PFSK-1 (cell line): ENCODE measurements around the gene P3R3URF.
A peak's percentile ranks its signal among the peaks of the same experiment; 100 is the strongest.

Source experiments
- FOXP2 ChIP-seq: optimal IDR thresholded peaks from 2 replicates; pipeline ENCODE3; 2011; ENCODE audit warnings: borderline replicate concordance, control low read depth, inconsistent platforms; ENCODE audit not compliant: insufficient read depth; ENCODE audit errors: extremely low read length, extremely low read depth
- POLR2AphosphoS5 ChIP-seq: IDR thresholded peaks from 2 replicates; pipeline ENCODE4 v1.6.1; 2012; ENCODE audit warnings: low read depth, mild to moderate bottlenecking, control low read depth, low read length, moderate library complexity
- SIN3A ChIP-seq: IDR thresholded peaks from 2 replicates; pipeline ENCODE4 v1.6.1; 2012; ENCODE audit warnings: mild to moderate bottlenecking, low read length, moderate library complexity, borderline replicate concordance; ENCODE audit not compliant: insufficient read depth
- TAF1 ChIP-seq: IDR thresholded peaks from 2 replicates; pipeline ENCODE4 v1.6.1; 2012; ENCODE audit warnings: low read length, control low read depth, borderline replicate concordance; ENCODE audit not compliant: insufficient read depth
- TF ChIP-seq, protein P1 (sequence below), 2 experiments: IDR thresholded peaks; 2 replicates each; pipeline versions ENCODE4 v1.6.1 to v1.8.0; 2011 to 2012; ENCODE audit warnings: low read depth in 2 of 2, low read length in 2 of 2, control low read depth in 1 of 2, inconsistent platforms in 1 of 2, mild to moderate bottlenecking in 1 of 2, moderate library complexity in 1 of 2; ENCODE audit not compliant: insufficient read depth in 1 of 2

The P3R3URF gene

DNA sequence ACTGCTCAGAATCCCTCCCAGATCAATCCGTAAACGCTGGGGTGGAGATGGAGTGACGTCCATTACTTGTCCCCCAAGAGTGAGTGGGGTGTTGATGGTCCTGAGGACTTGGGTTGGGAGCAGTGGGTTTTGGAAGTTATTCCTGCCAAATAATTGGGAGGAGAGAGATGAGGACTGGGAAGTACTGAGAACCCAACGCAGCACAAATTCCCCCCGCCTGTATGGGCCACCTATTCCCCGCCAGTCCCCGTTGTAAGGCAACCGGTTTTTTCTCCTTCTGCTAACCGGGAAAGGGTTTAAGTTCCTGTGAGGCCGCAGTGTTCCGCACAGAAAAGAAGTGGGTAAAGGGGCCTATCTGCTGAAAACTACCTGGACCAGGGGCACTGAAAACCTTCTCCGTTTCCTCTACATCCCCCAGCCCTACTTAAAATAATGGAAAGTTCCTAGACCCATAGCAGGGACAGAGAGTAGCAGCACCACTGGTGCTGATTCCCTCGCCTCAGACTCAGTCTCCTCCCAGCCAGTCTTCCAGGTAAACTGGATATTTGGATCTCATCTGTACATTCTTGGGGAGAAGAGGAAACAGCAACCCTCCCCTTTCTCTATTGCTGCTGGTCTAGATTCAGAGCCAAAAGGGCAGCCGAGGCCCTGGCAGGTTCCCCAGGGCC, 27.6 kb upstream of the P3R3URF start:
- TF ChIP-seq POLR2AphosphoS5 (no peak), FOXP2 (no peak), TAF1 (no peak), SIN3A (no peak)
- TF ChIP-seq, protein P1, sequence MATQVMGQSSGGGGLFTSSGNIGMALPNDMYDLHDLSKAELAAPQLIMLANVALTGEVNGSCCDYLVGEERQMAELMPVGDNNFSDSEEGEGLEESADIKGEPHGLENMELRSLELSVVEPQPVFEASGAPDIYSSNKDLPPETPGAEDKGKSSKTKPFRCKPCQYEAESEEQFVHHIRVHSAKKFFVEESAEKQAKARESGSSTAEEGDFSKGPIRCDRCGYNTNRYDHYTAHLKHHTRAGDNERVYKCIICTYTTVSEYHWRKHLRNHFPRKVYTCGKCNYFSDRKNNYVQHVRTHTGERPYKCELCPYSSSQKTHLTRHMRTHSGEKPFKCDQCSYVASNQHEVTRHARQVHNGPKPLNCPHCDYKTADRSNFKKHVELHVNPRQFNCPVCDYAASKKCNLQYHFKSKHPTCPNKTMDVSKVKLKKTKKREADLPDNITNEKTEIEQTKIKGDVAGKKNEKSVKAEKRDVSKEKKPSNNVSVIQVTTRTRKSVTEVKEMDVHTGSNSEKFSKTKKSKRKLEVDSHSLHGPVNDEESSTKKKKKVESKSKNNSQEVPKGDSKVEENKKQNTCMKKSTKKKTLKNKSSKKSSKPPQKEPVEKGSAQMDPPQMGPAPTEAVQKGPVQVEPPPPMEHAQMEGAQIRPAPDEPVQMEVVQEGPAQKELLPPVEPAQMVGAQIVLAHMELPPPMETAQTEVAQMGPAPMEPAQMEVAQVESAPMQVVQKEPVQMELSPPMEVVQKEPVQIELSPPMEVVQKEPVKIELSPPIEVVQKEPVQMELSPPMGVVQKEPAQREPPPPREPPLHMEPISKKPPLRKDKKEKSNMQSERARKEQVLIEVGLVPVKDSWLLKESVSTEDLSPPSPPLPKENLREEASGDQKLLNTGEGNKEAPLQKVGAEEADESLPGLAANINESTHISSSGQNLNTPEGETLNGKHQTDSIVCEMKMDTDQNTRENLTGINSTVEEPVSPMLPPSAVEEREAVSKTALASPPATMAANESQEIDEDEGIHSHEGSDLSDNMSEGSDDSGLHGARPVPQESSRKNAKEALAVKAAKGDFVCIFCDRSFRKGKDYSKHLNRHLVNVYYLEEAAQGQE (IDR thresholded peaks at IDR 0.05; ENCODE audit: insufficient read depth in 1 of 2, low read depth in 2 of 2, low read length in 2 of 2): no peak

DNA sequence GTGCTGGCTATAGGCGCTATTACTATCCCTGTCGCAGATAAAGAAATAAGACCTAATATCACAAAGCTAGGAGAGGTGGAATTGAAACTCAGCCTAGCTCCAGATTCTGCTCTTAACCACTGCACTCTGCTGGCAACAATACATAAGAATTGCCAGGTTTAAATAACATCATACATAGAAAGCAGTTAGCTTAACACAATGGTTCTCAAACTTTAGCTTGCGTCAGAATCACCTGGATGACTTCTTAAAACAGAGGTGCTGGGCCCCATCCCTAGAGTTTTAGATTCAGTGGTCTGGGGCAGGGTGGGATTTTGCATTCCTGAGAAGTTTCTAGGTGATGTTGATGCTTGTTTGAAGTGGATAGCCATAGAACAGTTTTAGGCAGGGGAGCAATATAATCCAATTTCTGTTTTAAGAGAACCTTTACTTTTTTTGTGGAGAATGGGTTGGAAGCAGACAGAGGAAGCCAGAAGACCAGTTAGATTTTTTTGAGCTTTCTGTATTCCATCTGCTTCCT, 23.0 kb upstream of the P3R3URF start:
- TF ChIP-seq TAF1 (no peak), POLR2AphosphoS5 (no peak), FOXP2 (no peak), SIN3A (no peak)
- TF ChIP-seq, protein P1 (IDR thresholded peaks at IDR 0.05; ENCODE audit: insufficient read depth in 1 of 2, low read depth in 2 of 2, low read length in 2 of 2): no peak

DNA sequence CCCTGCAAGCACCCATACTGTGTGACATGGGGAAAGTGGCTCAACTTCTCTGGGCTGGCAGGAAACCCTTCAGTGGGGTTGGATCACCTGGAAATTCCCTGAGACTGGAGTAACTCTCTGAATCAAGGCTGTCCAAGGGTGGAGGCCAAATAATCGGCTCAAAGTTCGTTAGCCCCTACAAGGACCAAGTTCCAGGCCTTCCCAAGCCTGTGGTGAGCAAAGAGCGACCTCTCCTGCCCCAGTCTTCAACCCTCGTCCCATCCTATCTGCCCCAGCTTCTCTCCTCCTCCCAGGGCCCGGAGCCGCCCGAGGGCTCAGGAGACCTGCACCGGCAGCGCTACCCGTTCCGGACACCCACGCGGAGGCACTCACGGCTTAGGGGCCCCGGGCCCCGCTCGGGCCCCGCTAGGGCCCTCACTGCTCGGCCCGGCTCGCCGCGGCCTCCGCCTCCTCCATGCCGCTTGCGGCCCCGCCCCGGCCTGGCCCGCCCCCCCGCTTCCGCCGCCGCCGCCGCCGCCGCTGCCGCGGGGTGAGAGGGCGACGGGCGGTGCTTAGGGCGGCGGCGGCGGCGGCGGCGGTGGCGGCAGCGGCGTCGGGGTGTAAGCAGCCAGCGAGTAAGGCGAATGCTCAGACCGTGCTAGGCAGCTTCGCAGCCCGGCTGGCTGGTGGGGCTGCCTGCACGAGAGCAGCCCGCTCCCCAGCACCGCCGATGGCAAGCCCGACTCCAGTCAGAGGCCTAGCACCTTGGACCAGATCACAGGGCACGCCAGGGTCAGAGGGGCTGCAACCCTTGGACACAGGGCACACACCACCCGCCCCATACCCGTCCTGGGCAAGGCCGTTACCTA, 21.9 kb upstream of the P3R3URF start, which contains the start of gene POMGNT1:
Gene POMGNT1, minus strand, starts transcription at position 471 of the 848 bp plus-strand sequence. CDS start 613 bp downstream, outside the sequence.
- TF ChIP-seq, protein P1 (IDR thresholded peaks at IDR 0.05; ENCODE audit: insufficient read depth in 1 of 2, low read depth in 2 of 2, low read length in 2 of 2): no peak
- peak; percentile 44; the same call in 1 of the 2 replicates for TF ChIP-seq POLR2AphosphoS5
- TF ChIP-seq TAF1: peak; percentile 52; the same call in 1 of the 2 replicates
- TF ChIP-seq FOXP2: peak; percentile 6
- TF ChIP-seq SIN3A: no peak

DNA sequence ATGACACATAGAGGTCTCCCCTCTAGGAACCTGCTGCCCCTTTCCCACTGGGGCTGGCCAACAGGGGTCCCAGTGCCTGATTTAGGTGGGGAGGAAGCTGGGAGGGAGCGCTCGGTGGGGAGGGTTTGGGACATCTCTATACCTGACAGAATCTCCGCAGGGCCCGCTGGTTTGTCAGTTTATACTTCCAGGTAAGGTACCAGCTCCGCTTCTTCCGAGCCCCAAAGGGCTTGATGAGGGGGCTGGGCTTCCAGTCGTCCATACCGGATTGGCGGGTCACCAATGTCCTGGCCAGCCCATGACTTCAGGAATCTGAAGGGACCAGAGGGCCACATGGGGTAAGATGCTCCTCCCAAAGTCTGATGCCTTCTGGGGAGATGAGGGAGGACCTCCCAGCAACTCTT, 21.3 kb upstream of the P3R3URF start:
- no peak for TF ChIP-seq POLR2AphosphoS5
- TF ChIP-seq, protein P1 (IDR thresholded peaks at IDR 0.05; ENCODE audit: insufficient read depth in 1 of 2, low read depth in 2 of 2, low read length in 2 of 2): no peak
- no peak for TF ChIP-seq SIN3A
- no peak for TF ChIP-seq TAF1
- TF ChIP-seq FOXP2: no peak
